ENCODE results near the gene ATP1A1. TPM values are rescaled to one million over a fixed set of nuclear protein-coding genes. Genes with fewer than 3 reads are reported as not detected.

Gene ATP1A1
- total and polyA plus RNA-seq, 4 experiments from 2014 or later: 46.5 to 256 (median 163) TPM

- POLR2A ChIA-PET (ENCODE audit: partially characterized antibody): interaction anchor here (1.2 to 2.4 kb wide), 3 partner anchors 9 to 25 kb away, joined by 3 to 7 read pairs (median 4); partner anchors contain the start of gene ATP1A1
- intact Hi-C loops (cut with micrococcal nuclease): loop anchor here (2.0 kb wide), 1 partner anchor 15 kb away; the partner anchor contains the start of gene ATP1A1
- peaks cover 15 to 42% (median 24%) of the 10 kb centered on the region in 4 donors for H3K4me1 Mint-ChIP-seq
- H3K36me3 ChIP-seq (ENCODE audit: insufficient read depth, low read length): no peaks in the 10 kb centered on the region
- no peaks in the 10 kb centered on the region for H3K27me3 ChIP-seq (ENCODE audit: insufficient read depth, low read length)
- DNase-seq: no peak
- no peak overlapping the region for H3K4me3 Mint-ChIP-seq
- H3K27ac ChIP-seq (ENCODE audit: low read depth, low read length): no peak overlapping the region
- no peaks in the 10 kb centered on the region for H3K36me3 Mint-ChIP-seq
- peaks cover 0 to 1% (median 0%) of the 10 kb centered on the region in 8 donors for H3K9me3 Mint-ChIP-seq
- H3K9me3 ChIP-seq (ENCODE audit: control insufficient read depth in 1 of 2, low read length in 2 of 2): no peaks in the 10 kb centered on the region
- H3K4me1 ChIP-seq (ENCODE audit: insufficient read depth, low read length): peaks cover 8% of the 10 kb centered on the region
- CTCF ChIA-PET (ENCODE audit: partially characterized antibody): interaction anchor here (1.1 to 3.9 kb wide), 6 partner anchors 9 to 218 kb away, joined by 3 to 41 read pairs (median 4); no protein-coding TSS in a partner anchor
- H3K27me3 Mint-ChIP-seq: no peaks in the 10 kb centered on the region
- H3K27ac Mint-ChIP-seq: peak overlapping the region in 1 of 7 donors; percentile 0
- H3K4me3 ChIP-seq (ENCODE audit: low read length in 2 of 2): no peak overlapping the region
These were observed 15.6 kb upstream of the ATP1A1 start for GRCh38 chr1:116357487-116357886.

- no peaks in the 10 kb centered on the region for H3K9me3 ChIP-seq (ENCODE audit: control insufficient read depth in 1 of 2, low read length in 2 of 2)
- intact Hi-C loops (cut with micrococcal nuclease): no loop called here
- H3K36me3 ChIP-seq (ENCODE audit: insufficient read depth, low read length): no peaks in the 10 kb centered on the region
- H3K27me3 Mint-ChIP-seq: no peaks in the 10 kb centered on the region
- DNase-seq: no peak
- POLR2A ChIA-PET (ENCODE audit: partially characterized antibody): interaction anchor here (1.8 kb wide), 2 partner anchors 13 to 17 kb away, joined by 5 read pairs; partner anchors contain the start of gene ATP1A1
- H3K36me3 Mint-ChIP-seq: no peaks in the 10 kb centered on the region
- H3K9me3 Mint-ChIP-seq: peaks cover 0 to 1% (median 0%) of the 10 kb centered on the region in 8 donors
- CTCF ChIA-PET (ENCODE audit: partially characterized antibody): interaction anchor here (1.4 to 3.9 kb wide), 5 partner anchors 7 to 220 kb away, joined by 3 to 41 read pairs (median 8); no protein-coding TSS in a partner anchor
- H3K4me1 Mint-ChIP-seq: peaks cover 13 to 34% (median 20%) of the 10 kb centered on the region in 4 donors
- no peak overlapping the region for H3K4me3 Mint-ChIP-seq
- no peak overlapping the region for H3K27ac ChIP-seq (ENCODE audit: low read depth, low read length)
- peak overlapping the region in 1 of 7 donors; percentile 46 for H3K27ac Mint-ChIP-seq
- no peak overlapping the region for H3K4me3 ChIP-seq (ENCODE audit: low read length in 2 of 2)
- peaks cover 6% of the 10 kb centered on the region for H3K4me1 ChIP-seq (ENCODE audit: insufficient read depth, low read length)
- H3K27me3 ChIP-seq (ENCODE audit: insufficient read depth, low read length): no peaks in the 10 kb centered on the region
These were observed 13.8 kb upstream of the ATP1A1 start for GRCh38 chr1:116359060-116359830.

GRCh38 chr1:116359871-116360270 is 13.2 kb upstream of the ATP1A1 start:
- no peak for DNase-seq
- no peaks in the 10 kb centered on the region for H3K27me3 ChIP-seq (ENCODE audit: insufficient read depth, low read length)
- ChIA-PET CTCF (ENCODE audit: partially characterized antibody) (interaction anchor here (1.4 to 3.9 kb wide), 4 partner anchors 14 to 220 kb away, joined by 3 to 41 read pairs (median 8); no protein-coding TSS in a partner anchor), POLR2A (ENCODE audit: partially characterized antibody) (interaction anchor here (1.8 kb wide), 2 partner anchors 13 to 16 kb away, joined by 5 read pairs; partner anchors contain the start of gene ATP1A1)
- Mint-ChIP-seq H3K36me3 (no peaks in the 10 kb centered on the region), H3K9me3 (peaks cover 0 to 1% (median 0%) of the 10 kb centered on the region in 8 donors), H3K27ac (peak overlapping the region in 1 of 7 donors; percentile 46), H3K27me3 (no peaks in the 10 kb centered on the region), H3K4me3 (no peak overlapping the region), H3K4me1 (peaks cover 13 to 33% (median 20%) of the 10 kb centered on the region in 4 donors)
- H3K9me3 ChIP-seq (ENCODE audit: control insufficient read depth in 1 of 2, low read length in 2 of 2): no peaks in the 10 kb centered on the region
- H3K27ac ChIP-seq (ENCODE audit: low read depth, low read length): no peak overlapping the region
- no peaks in the 10 kb centered on the region for H3K36me3 ChIP-seq (ENCODE audit: insufficient read depth, low read length)
- intact Hi-C loops (cut with micrococcal nuclease): loop anchor here (5.0 kb wide), 1 partner anchor 77 kb away; no protein-coding TSS in a partner anchor
- no peak overlapping the region for H3K4me3 ChIP-seq (ENCODE audit: low read length in 2 of 2)
- H3K4me1 ChIP-seq (ENCODE audit: insufficient read depth, low read length): peaks cover 6% of the 10 kb centered on the region

GRCh38 chr1:116360429-116361173 is 12.4 kb upstream of the ATP1A1 start:
- H3K27ac ChIP-seq (ENCODE audit: low read depth, low read length): no peak overlapping the region
- H3K4me1 Mint-ChIP-seq: peaks cover 13 to 30% (median 20%) of the 10 kb centered on the region in 4 donors
- no peak overlapping the region for H3K4me3 ChIP-seq (ENCODE audit: low read length in 2 of 2)
- no peaks in the 10 kb centered on the region for H3K27me3 Mint-ChIP-seq
- H3K27me3 ChIP-seq (ENCODE audit: insufficient read depth, low read length): no peaks in the 10 kb centered on the region
- H3K36me3 Mint-ChIP-seq: no peaks in the 10 kb centered on the region
- POLR2A ChIA-PET (ENCODE audit: partially characterized antibody): interaction anchor here (1.8 kb wide), 2 partner anchors 12 to 16 kb away, joined by 5 read pairs; partner anchors contain the start of gene ATP1A1
- no peaks in the 10 kb centered on the region for H3K9me3 ChIP-seq (ENCODE audit: control insufficient read depth in 1 of 2, low read length in 2 of 2)
- no peak overlapping the region for H3K4me3 Mint-ChIP-seq
- H3K9me3 Mint-ChIP-seq: peaks cover 0 to 1% (median 0%) of the 10 kb centered on the region in 8 donors
- intact Hi-C loops (cut with micrococcal nuclease): loop anchor here (1.0 to 5.0 kb wide), 2 partner anchors 77 to 125 kb away; no protein-coding TSS in a partner anchor
- peak in 4 of 5 donors; percentile 40 to 47 (median 43) for DNase-seq
- no peaks in the 10 kb centered on the region for H3K36me3 ChIP-seq (ENCODE audit: insufficient read depth, low read length)
- CTCF ChIA-PET (ENCODE audit: partially characterized antibody): interaction anchor here (1.4 to 3.9 kb wide), 4 partner anchors 15 to 221 kb away, joined by 3 to 41 read pairs (median 8); no protein-coding TSS in a partner anchor
- H3K4me1 ChIP-seq (ENCODE audit: insufficient read depth, low read length): peaks cover 6% of the 10 kb centered on the region
- H3K27ac Mint-ChIP-seq: peak overlapping the region in 1 of 7 donors; percentile 22

GRCh38 chr1:116361648-116362047 is 11.4 kb upstream of the ATP1A1 start:
- CTCF ChIA-PET (ENCODE audit: partially characterized antibody): no interaction called here
- Mint-ChIP-seq H3K4me3 (no peak overlapping the region), H3K36me3 (no peaks in the 10 kb centered on the region), H3K27ac (no peak overlapping the region), H3K4me1 (peaks cover 12 to 23% (median 13%) of the 10 kb centered on the region in 4 donors), H3K9me3 (no peaks in the 10 kb centered on the region), H3K27me3 (no peaks in the 10 kb centered on the region)
- Histone ChIP-seq H3K36me3 (ENCODE audit: insufficient read depth, low read length) (no peaks in the 10 kb centered on the region), H3K4me1 (ENCODE audit: insufficient read depth, low read length) (peaks cover 1% of the 10 kb centered on the region), H3K4me3 (ENCODE audit: low read length in 2 of 2) (no peak overlapping the region), H3K9me3 (ENCODE audit: control insufficient read depth in 1 of 2, low read length in 2 of 2) (no peaks in the 10 kb centered on the region), H3K27ac (ENCODE audit: low read depth, low read length) (no peak overlapping the region), H3K27me3 (ENCODE audit: insufficient read depth, low read length) (no peaks in the 10 kb centered on the region)
- POLR2A ChIA-PET (ENCODE audit: partially characterized antibody): no interaction called here
- intact Hi-C loops (cut with micrococcal nuclease): loop anchor here (1.0 to 5.0 kb wide), 2 partner anchors 76 to 124 kb away; no protein-coding TSS in a partner anchor
- DNase-seq: no peak

- H3K4me3 Mint-ChIP-seq: no peak overlapping the region
- no peaks in the 10 kb centered on the region for H3K36me3 Mint-ChIP-seq
- ChIA-PET POLR2A (ENCODE audit: partially characterized antibody) (no interaction called here), CTCF (ENCODE audit: partially characterized antibody) (no interaction called here)
- no peaks in the 10 kb centered on the region for H3K36me3 ChIP-seq (ENCODE audit: insufficient read depth, low read length)
- no peaks in the 10 kb centered on the region for H3K9me3 Mint-ChIP-seq
- no peak for DNase-seq
- H3K27me3 Mint-ChIP-seq: no peaks in the 10 kb centered on the region
- no peak overlapping the region for H3K27ac Mint-ChIP-seq
- H3K27ac ChIP-seq (ENCODE audit: low read depth, low read length): no peak overlapping the region
- no peak overlapping the region for H3K4me3 ChIP-seq (ENCODE audit: low read length in 2 of 2)
- peaks cover 8 to 21% (median 9%) of the 10 kb centered on the region in 4 donors for H3K4me1 Mint-ChIP-seq
- intact Hi-C loops (cut with micrococcal nuclease): loop anchor here (5.0 kb wide), 1 partner anchor 75 kb away; no protein-coding TSS in a partner anchor
- no peaks in the 10 kb centered on the region for H3K4me1 ChIP-seq (ENCODE audit: insufficient read depth, low read length)
- no peaks in the 10 kb centered on the region for H3K9me3 ChIP-seq (ENCODE audit: control insufficient read depth in 1 of 2, low read length in 2 of 2)
- no peaks in the 10 kb centered on the region for H3K27me3 ChIP-seq (ENCODE audit: insufficient read depth, low read length)
These were observed 11.0 kb upstream of the ATP1A1 start for GRCh38 chr1:116362050-116362449.

Data from CD4-positive, alpha-beta memory T cell (primary cell).